ENCODE results near the gene TMEM165. TPM values are rescaled to one million over a fixed set of nuclear protein-coding genes. Genes with fewer than 3 reads are reported as not detected.

TMEM165 gene
- total and polyA plus RNA-seq, 9 of the 15 experiments (the other 6 are each of a cell fraction or from before 2014, with no cell fraction given): 21.3 to 145 (median 96.8) TPM

- no peak for TF ChIP-seq ZNF445 (CRISPR knock-in tag; IDR thresholded peaks at IDR 0.05; ENCODE audit: low read depth)
- TF ChIP-seq MCM2 (IDR thresholded peaks at IDR 0.05; ENCODE audit: low read depth): no peak
- peak in 1 of 2 experiments; percentile 25; a peak in 1 of 4 replicates for TF ChIP-seq BCLAF1 (IDR thresholded peaks at IDR 0.05; ENCODE audit: borderline replicate concordance in 1 of 2, control insufficient read depth in 1 of 2, low read depth in 2 of 2, low read length in 1 of 2)
- TF ChIP-seq ZNF79 (CRISPR knock-in tag; IDR thresholded peaks at IDR 0.05; ENCODE audit: low read depth): no peak
- TF ChIP-seq USF1 (CRISPR knock-in tag; IDR thresholded peaks at IDR 0.05): no peak; the same call in 1 of the 2 replicates
- no peak for TF ChIP-seq KLF16 (IDR thresholded peaks at IDR 0.05)
- peak; percentile 74; the same call in 1 of the 2 replicates for TF ChIP-seq ZNF766 (CRISPR knock-in tag; conservative IDR thresholded peaks at IDR 0.05)
- TF ChIP-seq MCM7 (IDR thresholded peaks at IDR 0.05): no peak
- TF ChIP-seq ZNF12 (CRISPR knock-in tag; IDR thresholded peaks at IDR 0.05): no peak
- no peak for TF ChIP-seq NCOA2 (IDR thresholded peaks at IDR 0.05; ENCODE audit: partially characterized antibody in 2 of 2)
- TF ChIP-seq NBN (IDR thresholded peaks at IDR 0.05; ENCODE audit: low read depth): peak; percentile 10; the same call in 1 of the 2 replicates
- TF ChIP-seq SRF (CRISPR knock-in tag; IDR thresholded peaks at IDR 0.05): peak in 1 of 2 experiments; percentile 7; a peak in 1 of 4 replicates
- 0 out of 2 replicates have a peak, but pooled peaks have one; percentile 2 for TF ChIP-seq ZNF644 (tag; IDR thresholded peaks at IDR 0.05; ENCODE audit: low read depth)
- TF ChIP-seq CHD4 (IDR thresholded peaks at IDR 0.05; ENCODE audit: insufficient read depth, insufficient replicate concordance, low read depth, low read length, poor library complexity, severe bottlenecking): peak; percentile 5
- no peak for TF ChIP-seq CLOCK (CRISPR knock-in tag; IDR thresholded peaks at IDR 0.05; ENCODE audit: borderline replicate concordance)
- TF ChIP-seq ID3 (CRISPR knock-in tag; IDR thresholded peaks at IDR 0.05): no peak
- peak; percentile 81 for TF ChIP-seq ID3 (tag; IDR thresholded peaks at IDR 0.05)
Measured at GRCh38 chr4:55345980-55346850, 49.5 kb upstream of the TMEM165 start, which contains the start of gene SRD5A3 (continued).
